Bronchial epithelial cell (primary cell): ENCODE results near the gene TMEM184B. TPM values are rescaled to one million over a fixed set of nuclear protein-coding genes. Genes with fewer than 3 reads are reported as not detected.

Experiments
- DNase-seq: peaks from one replicate; pipeline ENCODE4 v3.0.0-alpha.2; 2010; ENCODE audit warnings: low read depth
- FAIRE-seq: peaks from 2 replicates; lab custom pipeline; 2011; peaks lifted over from hg19 to GRCh38; lab: Jason Lieb, UNC
- H3K27me3 ChIP-seq: 2 replicates; pipeline ENCODE4 v1.5.1; 2011; ENCODE audit warnings: low read length; ENCODE audit not compliant: control insufficient read depth, insufficient read depth
- H3K36me3 ChIP-seq: 2 replicates; pipeline ENCODE4 v1.5.1; 2011; ENCODE audit warnings: low read length; ENCODE audit not compliant: control insufficient read depth, insufficient read depth
- H3K4me3 ChIP-seq: 2 replicates; pipeline ENCODE4 v1.5.1; 2011; ENCODE audit warnings: mild to moderate bottlenecking, low read depth, low read length, control low read depth
- total RNA-seq: library from RNA; depleted of rRNA; stranded (reverse); fragments of >200 nt; gene quantifications from 2 replicates; pipeline ENCODE4 v1.2.1, GENCODE V29; 2014
- TF ChIP-seq, protein P1 (sequence below): IDR thresholded peaks from 2 replicates; pipeline ENCODE4 v1.5.1; 2011; ENCODE audit warnings: mild to moderate bottlenecking, moderate library complexity, low read length, control low read depth, inconsistent platforms; ENCODE audit not compliant: insufficient read depth, severe bottlenecking

The TMEM184B gene
- total RNA-seq, 1 donor from 2014 or later, result 7.1 TPM

DNA sequence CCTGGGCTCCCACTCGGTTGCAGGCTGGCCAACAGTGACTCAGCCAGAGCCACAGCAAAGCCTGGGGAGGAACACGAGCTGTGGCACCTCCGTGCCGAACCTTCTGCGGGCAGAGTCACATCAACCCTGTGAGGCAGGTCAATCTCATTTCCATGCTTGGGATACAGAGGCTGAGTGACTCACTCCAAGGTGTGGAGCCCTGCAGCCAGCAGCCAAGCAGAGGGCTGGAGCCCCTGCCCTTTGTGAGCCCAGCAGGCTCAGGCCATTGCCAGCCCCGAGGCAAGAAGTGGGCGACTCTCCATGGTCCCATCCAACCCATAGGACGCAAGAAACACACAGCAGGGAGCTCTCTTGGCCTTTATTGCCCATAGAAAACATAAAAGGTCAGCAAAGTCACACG lies 23.1 kb upstream of the TMEM184B start:
- no peak for DNase-seq
- Histone ChIP-seq H3K4me3 (no peak overlapping the region), H3K27me3 (no peaks in the 10 kb centered on the region), H3K36me3 (peaks cover 78% of the 10 kb centered on the region)
- TF ChIP-seq, protein P1, sequence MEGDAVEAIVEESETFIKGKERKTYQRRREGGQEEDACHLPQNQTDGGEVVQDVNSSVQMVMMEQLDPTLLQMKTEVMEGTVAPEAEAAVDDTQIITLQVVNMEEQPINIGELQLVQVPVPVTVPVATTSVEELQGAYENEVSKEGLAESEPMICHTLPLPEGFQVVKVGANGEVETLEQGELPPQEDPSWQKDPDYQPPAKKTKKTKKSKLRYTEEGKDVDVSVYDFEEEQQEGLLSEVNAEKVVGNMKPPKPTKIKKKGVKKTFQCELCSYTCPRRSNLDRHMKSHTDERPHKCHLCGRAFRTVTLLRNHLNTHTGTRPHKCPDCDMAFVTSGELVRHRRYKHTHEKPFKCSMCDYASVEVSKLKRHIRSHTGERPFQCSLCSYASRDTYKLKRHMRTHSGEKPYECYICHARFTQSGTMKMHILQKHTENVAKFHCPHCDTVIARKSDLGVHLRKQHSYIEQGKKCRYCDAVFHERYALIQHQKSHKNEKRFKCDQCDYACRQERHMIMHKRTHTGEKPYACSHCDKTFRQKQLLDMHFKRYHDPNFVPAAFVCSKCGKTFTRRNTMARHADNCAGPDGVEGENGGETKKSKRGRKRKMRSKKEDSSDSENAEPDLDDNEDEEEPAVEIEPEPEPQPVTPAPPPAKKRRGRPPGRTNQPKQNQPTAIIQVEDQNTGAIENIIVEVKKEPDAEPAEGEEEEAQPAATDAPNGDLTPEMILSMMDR, result no peak
- FAIRE-seq, result no peak

DNA sequence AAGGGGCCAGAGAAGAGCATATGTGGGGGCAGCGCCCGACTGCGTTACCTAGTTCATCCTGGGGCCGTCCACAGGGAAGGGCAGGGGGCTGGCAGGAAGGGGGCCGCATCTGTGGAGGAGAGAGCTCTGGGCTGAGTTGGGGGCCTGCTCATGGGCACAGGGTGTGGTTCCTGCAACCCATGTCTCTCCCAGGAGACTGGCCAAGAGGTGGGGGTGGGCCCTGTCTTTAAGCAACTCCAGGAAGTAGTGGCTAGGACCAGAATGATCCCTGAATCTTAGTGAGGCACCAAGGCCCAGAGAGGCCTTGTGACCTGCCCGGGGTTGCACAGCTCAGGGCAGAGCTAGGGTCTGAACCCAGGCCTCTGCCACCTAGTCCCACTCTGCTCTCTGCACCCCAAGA lies 22.5 kb upstream of the TMEM184B start:
- no peak overlapping the region for H3K4me3 ChIP-seq
- DNase-seq (no peak), FAIRE-seq (no peak)
- H3K27me3 ChIP-seq, result no peaks in the 10 kb centered on the region
- H3K36me3 ChIP-seq, result peaks cover 77% of the 10 kb centered on the region
- TF ChIP-seq, protein P1, result no peak

DNA sequence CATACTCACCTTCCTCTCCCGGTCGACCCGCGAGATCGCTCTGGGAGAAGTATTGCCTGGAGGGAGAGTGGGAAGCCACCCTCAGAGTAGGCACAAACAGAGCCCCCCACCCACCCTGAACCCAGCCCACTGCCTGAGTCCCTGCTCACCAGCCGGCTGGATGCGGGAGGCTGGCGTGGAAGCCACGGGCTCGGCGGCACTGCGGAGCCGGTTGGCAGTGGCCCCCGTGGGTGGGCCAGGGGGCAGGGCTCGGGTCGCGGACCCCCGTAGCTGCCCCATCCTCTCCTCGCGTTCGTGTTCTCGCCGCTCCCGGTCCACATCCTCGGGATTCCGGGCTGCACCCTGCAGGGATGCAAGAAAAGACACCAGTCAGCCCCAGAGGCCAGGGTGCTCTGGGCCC lies 21.4 kb upstream of the TMEM184B start:
- DNase-seq, result no peak
- Histone ChIP-seq H3K36me3 (peaks cover 74% of the 10 kb centered on the region), H3K27me3 (no peaks in the 10 kb centered on the region), H3K4me3 (no peak overlapping the region)
- TF ChIP-seq, protein P1, result no peak
- no peak for FAIRE-seq

DNA sequence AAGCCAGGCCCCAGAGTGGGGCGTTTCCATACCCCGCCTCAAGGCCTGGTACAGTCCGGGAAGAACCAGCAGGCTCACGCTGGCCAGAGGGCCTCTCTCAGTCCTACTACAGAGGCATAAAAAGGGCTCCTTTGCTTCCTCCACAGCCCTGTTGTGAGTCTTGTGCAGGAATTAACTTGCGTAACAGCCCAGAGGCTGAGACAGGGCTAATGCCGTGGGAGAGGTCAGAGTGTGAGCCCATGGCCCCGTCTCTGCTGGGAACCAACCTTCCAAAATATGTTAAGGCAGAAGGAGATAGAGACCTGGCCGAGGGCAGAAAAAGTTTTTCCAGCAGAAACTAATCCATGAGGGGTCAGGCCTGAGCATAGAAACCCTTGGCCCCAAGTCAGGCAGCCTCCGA lies 19.9 kb upstream of the TMEM184B start:
- Histone ChIP-seq H3K4me3 (no peak overlapping the region), H3K27me3 (no peaks in the 10 kb centered on the region), H3K36me3 (peaks cover 64% of the 10 kb centered on the region)
- no peak for FAIRE-seq
- no peak for DNase-seq
- TF ChIP-seq, protein P1, result no peak

DNA sequence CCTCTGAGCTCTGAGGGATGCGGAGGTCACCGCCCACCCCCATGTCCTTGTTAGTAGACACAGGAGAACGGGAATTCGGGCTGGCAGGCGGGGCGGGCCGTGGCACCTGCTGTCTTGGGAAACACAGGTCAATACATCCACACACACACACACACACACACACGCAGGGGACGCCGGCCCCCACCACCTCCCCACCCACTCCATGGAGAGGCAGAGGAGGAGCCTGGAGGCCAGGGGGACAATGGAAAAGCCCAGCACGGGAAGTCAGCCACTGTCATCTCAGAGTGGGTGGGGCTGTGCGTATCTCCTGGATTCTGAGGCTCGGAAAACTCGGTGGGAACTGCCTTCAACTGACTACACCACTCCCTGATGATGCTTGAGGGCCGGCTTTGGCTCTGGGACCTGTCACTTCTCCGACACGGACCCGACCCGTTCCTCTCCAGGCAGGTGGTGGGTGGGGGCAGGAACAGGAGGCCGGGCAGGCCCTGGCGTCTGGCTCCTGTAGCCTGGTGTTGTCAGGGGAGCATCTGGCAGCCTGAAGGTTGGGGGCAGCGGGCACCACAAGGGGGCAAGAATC lies 18.5 kb upstream of the TMEM184B start:
- DNase-seq, result no peak
- FAIRE-seq, result no peak
- TF ChIP-seq, protein P1, result no peak

DNA sequence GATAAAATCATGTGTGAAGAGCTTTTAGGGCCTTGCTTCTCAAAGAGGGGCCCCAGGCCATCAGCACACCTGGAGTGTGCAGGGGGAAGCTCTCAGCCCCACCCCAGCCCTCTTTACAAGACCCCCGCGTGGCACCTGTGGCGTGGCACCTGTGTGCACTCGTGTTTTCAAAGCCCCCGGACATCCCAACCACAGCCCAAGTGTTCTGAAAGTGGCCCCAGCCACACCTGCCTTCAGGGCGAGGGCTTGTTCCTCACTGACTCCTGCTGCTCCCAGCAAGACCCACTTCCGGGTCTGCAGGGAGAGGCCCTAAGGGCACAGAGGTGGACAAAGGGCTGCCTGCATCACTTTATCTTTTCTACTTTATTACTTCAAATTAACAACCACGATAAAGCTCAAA lies 17.5 kb upstream of the TMEM184B start:
- FAIRE-seq, result no peak
- TF ChIP-seq, protein P1, result no peak
- H3K27me3 ChIP-seq, result no peaks in the 10 kb centered on the region
- H3K4me3 ChIP-seq, result no peak overlapping the region
- peaks cover 44% of the 10 kb centered on the region for H3K36me3 ChIP-seq
- no peak for DNase-seq

More for the DNA sequence above, 18.5 kb upstream of the TMEM184B start:
- Histone ChIP-seq H3K27me3 (no peaks in the 10 kb centered on the region), H3K4me3 (no peak overlapping the region), H3K36me3 (peaks cover 52% of the 10 kb centered on the region)
